Measurements from ENCODE around the gene DCST2. TPM values are rescaled to one million over a fixed set of nuclear protein-coding genes. Genes with fewer than 3 reads are reported as not detected.

Gene DCST2
- total and polyA plus RNA-seq, 9 of the 15 experiments (the other 6 are each of a cell fraction or from before 2014, with no cell fraction given): 0.09 to 0.49 (median 0.11) TPM; not detected in 3

DNA sequence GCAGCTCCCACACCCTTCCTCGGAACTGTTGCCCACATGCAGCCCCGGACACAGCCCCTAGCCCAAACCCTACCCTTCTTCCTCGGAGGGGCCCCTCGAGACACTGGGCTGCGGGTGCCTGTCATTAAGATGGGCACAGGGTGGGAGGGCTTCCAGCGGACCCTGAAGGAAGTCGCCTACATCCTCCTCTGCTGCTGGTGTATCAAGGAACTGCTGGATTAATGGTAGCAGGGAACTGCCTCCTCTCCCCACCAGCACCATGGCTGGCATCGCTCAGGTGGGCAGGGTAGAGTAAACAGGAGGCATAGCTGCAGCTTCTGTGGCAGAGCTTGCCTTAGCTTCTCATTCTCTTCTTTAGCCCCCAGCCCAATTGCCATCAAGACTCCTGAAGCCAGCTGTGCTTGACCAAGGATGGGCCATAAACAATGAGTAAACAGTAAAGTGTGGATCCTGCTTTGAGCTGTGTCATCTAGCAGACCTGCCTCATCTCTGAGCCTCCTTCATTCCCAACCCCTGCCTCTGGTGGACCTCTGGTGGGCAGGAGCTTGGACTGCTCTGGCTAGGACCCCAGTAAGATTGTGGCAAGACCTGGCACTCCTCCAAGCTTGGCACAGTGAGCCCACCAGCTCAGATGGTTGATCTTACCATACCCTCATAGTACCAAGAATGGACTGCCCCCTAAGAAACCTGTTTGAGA, 39.9 kb downstream of the DCST2 start, which contains the start of gene LENEP (continued):
- no peak for TF ChIP-seq PRDM10 (IDR thresholded peaks at IDR 0.05; ENCODE audit: partially characterized antibody)
- peak; percentile 74; the same call in 1 of the 2 replicates for TF ChIP-seq THAP7 (CRISPR knock-in tag; IDR thresholded peaks at IDR 0.05)
- no peak for TF ChIP-seq ETV6 (IDR thresholded peaks at IDR 0.05; ENCODE audit: borderline replicate concordance in 1 of 2, low read depth in 2 of 2, low read length in 1 of 2)
- TF ChIP-seq ETV6 (CRISPR knock-in tag; IDR thresholded peaks at IDR 0.05; ENCODE audit: borderline replicate concordance): no peak
- TF ChIP-seq NCOA6 (IDR thresholded peaks at IDR 0.05): no peak
- TF ChIP-seq ZNF311 (CRISPR knock-in tag; IDR thresholded peaks at IDR 0.05): no peak
- 0 out of 2 replicates have a peak, but pooled peaks have one; percentile 10 for TF ChIP-seq EGR1 (conservative IDR thresholded peaks at IDR 0.05)
- no peak for TF ChIP-seq ZNF197 (CRISPR knock-in tag; IDR thresholded peaks at IDR 0.05; ENCODE audit: low read depth)
- TF ChIP-seq POLR2H (tag; IDR thresholded peaks at IDR 0.05; ENCODE audit: low read depth): no peak
- no peak for TF ChIP-seq EP300 (IDR thresholded peaks at IDR 0.05; ENCODE audit: low read length)
- TF ChIP-seq ZBTB17 (CRISPR knock-in tag; IDR thresholded peaks at IDR 0.05): 0 out of 2 replicates have a peak, but pooled peaks have one; percentile 25
- no peak for TF ChIP-seq RERE (CRISPR knock-in tag; IDR thresholded peaks at IDR 0.05; ENCODE audit: borderline replicate concordance)
- no peak for TF ChIP-seq ZNF699 (CRISPR knock-in tag; IDR thresholded peaks at IDR 0.05; ENCODE audit: insufficient replicate concordance)
- TF ChIP-seq TCFL5 (CRISPR knock-in tag; conservative IDR thresholded peaks at IDR 0.05): no peak
- TF ChIP-seq FOSL1 (tag; conservative IDR thresholded peaks at IDR 0.05): 0 out of 2 replicates have a peak, but pooled peaks have one; percentile 11
- no peak for TF ChIP-seq SAFB (IDR thresholded peaks at IDR 0.05; ENCODE audit: borderline replicate concordance, low read depth, low read length)
- TF ChIP-seq JUND (IDR thresholded peaks at IDR 0.05; ENCODE audit: borderline replicate concordance, low read depth, low read length): no peak
- TF ChIP-seq JUND (tag; IDR thresholded peaks at IDR 0.05; ENCODE audit: borderline replicate concordance, low read depth, low read length): no peak
- TF ChIP-seq ERF (CRISPR knock-in tag; IDR thresholded peaks at IDR 0.05): 0 out of 2 replicates have a peak, but pooled peaks have one; percentile 15

Measured in K562 (cell line).